Breast epithelium (tissue), 4 donors: ENCODE results near the gene PIK3R2. TPM values are rescaled to one million over a fixed set of nuclear protein-coding genes. Genes with fewer than 3 reads are reported as not detected.

Experiments
- DNase-seq, 2 donors: peaks; one replicate each; pipeline ENCODE4 v3.0.0-alpha.2; 2019; ENCODE audit warnings: low spot score in 2 of 2
- H3K27ac ChIP-seq, 2 donors: fragments of 200-600 bp; sonication (generic) in 1 of 2; one replicate each; pipeline ENCODE4 v1.5.1; 2016 to 2019; ENCODE audit warnings: mild to moderate bottlenecking in 1 of 2
- H3K27me3 ChIP-seq, 2 donors: fragments of 200-600 bp; sonication (generic) in 1 of 2; one replicate each; pipeline versions ENCODE4 v1.5.1 to v1.6.0; 2017 to 2019; ENCODE audit warnings: control low read depth in 1 of 2, mild to moderate bottlenecking in 1 of 2
- H3K36me3 ChIP-seq: fragments of 200-600 bp; one replicate; pipeline ENCODE4 v1.5.1; 2019
- H3K4me1 ChIP-seq, 2 donors: fragments of 200-600 bp; sonication (generic); one replicate each; pipeline ENCODE4 v1.5.1; 2016 to 2019; ENCODE audit warnings: control low read depth in 1 of 2
- H3K4me3 ChIP-seq, 3 donors: fragments of 200-600 bp; sonication (generic); 1 replicate in 2 of 3; 2 replicates in 1 of 3; pipeline ENCODE4 v1.5.1; 2016 to 2019; ENCODE audit warnings: mild to moderate bottlenecking in 3 of 3, moderate library complexity in 2 of 3
- H3K9me3 ChIP-seq, 2 donors: fragments of 200-600 bp; sonication (generic) in 1 of 2; one replicate each; pipeline ENCODE4 v1.5.1; 2016 to 2019; ENCODE audit warnings: control low read depth in 1 of 2
- POLR2A ChIP-seq: fragments of 450-650 bp; IDR thresholded peaks from one replicate; pipeline ENCODE4 v1.6.1; 2016; ENCODE audit warnings: antibody characterized with exemption, mild to moderate bottlenecking, moderate library complexity
- POLR2AphosphoS5 ChIP-seq, 3 donors: sonication (generic); formaldehyde crosslinking; IDR thresholded peaks; one replicate each; pipeline ENCODE4 v1.6.1; 2017; ENCODE audit warnings: antibody characterized with exemption in 3 of 3
- intact Hi-C: fragments of 100-400 bp; cut with DNase I; formaldehyde crosslinking; loops from one replicate; pipeline ENCODE4 v1.15.1; 2023; ENCODE audit warnings: low total_unique reads
- total RNA-seq, 3 donors: library from RNA; depleted of rRNA; stranded (reverse); fragments of >200 nt; gene quantifications; one replicate each; pipeline ENCODE4 v1.1.0, GENCODE V29; 2016
- TF ChIP-seq, protein P1 (sequence below), 3 donors: fragments of 450-650 bp; IDR thresholded peaks; one replicate each; pipeline ENCODE4 v1.5.1; 2016 to 2017; ENCODE audit warnings: antibody characterized with exemption in 3 of 3, mild to moderate bottlenecking in 3 of 3, moderate library complexity in 3 of 3

The PIK3R2 gene
- total RNA-seq, 3 donors from 2014 or later = 8.6 to 12.1 (median 8.8) TPM

DNA sequence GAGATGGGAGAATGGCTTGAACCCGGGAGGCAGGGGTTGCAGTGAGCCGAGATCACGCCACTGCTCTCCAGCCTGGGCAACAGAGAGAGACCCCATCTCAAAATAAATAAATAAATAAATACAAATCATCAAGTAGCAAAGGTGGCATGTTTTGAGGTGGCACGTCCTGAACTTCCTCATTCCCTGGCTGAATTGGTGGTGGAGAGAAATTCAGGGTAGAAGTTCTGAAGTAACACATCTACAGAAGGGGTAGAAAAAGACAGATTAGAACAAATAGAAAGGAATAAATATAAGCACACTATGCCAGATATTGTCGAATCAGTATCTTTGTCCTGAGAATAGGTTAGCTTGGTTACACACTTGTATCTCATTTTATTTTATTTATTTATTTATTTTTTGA is 27.0 kb downstream of the PIK3R2 start:
- no peak for TF ChIP-seq POLR2AphosphoS5 (IDR thresholded peaks at IDR 0.05)
- no peak for TF ChIP-seq POLR2A
- TF ChIP-seq, protein P1, sequence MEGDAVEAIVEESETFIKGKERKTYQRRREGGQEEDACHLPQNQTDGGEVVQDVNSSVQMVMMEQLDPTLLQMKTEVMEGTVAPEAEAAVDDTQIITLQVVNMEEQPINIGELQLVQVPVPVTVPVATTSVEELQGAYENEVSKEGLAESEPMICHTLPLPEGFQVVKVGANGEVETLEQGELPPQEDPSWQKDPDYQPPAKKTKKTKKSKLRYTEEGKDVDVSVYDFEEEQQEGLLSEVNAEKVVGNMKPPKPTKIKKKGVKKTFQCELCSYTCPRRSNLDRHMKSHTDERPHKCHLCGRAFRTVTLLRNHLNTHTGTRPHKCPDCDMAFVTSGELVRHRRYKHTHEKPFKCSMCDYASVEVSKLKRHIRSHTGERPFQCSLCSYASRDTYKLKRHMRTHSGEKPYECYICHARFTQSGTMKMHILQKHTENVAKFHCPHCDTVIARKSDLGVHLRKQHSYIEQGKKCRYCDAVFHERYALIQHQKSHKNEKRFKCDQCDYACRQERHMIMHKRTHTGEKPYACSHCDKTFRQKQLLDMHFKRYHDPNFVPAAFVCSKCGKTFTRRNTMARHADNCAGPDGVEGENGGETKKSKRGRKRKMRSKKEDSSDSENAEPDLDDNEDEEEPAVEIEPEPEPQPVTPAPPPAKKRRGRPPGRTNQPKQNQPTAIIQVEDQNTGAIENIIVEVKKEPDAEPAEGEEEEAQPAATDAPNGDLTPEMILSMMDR (IDR thresholded peaks at IDR 0.05) = no peak
- H3K36me3 ChIP-seq = no peaks in the 10 kb centered on the region
- intact Hi-C loops = loop anchor here (2.0 kb wide), 1 partner anchor 45 kb away; no protein-coding TSS in a partner anchor

DNA sequence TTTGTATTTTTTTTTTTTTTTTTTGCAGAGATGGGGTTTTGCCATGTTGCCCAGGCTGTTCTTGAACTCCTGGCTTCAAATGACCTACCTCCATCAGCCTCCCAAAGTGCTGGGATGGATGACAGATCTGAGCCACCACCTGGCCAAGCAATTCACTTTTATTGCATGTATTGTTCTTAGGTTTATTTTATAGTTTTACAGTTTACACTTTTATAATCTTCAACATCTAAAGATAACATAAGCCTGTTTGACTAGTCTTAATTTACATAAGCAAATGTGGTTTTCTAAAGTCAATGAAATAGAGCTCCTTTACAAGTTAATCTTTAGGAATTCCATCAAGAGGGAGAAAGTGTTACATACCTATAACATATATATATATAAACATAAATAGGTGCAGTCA is 30.6 kb downstream of the PIK3R2 start:
- no peak for DNase-seq
- Histone ChIP-seq H3K9me3 (no peaks in the 10 kb centered on the region), H3K4me3 (no peak overlapping the region), H3K36me3 (no peaks in the 10 kb centered on the region), H3K27me3 (no peaks in the 10 kb centered on the region), H3K27ac (no peak overlapping the region), H3K4me1 (no peaks in the 10 kb centered on the region)
- TF ChIP-seq POLR2A (no peak), POLR2AphosphoS5 (IDR thresholded peaks at IDR 0.05) (no peak)
- TF ChIP-seq, protein P1 (IDR thresholded peaks at IDR 0.05) = no peak
- intact Hi-C loops = no loop called here

More for the DNA sequence above, 27.0 kb downstream of the PIK3R2 start:
- Histone ChIP-seq H3K9me3 (no peaks in the 10 kb centered on the region), H3K4me3 (no peak overlapping the region), H3K27me3 (no peaks in the 10 kb centered on the region), H3K4me1 (no peaks in the 10 kb centered on the region), H3K27ac (no peak overlapping the region)
- no peak for DNase-seq

DNA sequence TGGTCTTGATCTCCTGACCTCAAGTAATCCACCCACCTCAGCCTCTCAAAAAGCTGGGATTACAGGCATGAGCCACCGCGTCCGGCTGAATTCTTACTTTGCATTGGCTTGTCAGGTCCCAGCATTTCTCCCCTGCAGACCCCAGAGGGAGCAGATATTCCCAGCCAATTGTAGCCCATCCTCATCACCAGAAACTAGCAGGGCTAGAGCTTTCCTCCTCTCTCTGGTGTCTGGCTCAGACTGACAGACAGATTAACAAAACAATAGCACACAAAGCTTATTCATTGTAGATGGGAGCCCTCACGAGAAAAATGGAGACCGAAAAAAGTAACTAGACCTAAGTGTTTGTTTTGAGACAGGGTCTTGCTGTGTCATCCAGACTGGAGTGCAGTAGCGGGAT is 32.6 kb downstream of the PIK3R2 start:
- Histone ChIP-seq H3K9me3 (no peaks in the 10 kb centered on the region), H3K27ac (no peak overlapping the region), H3K36me3 (no peaks in the 10 kb centered on the region), H3K27me3 (no peaks in the 10 kb centered on the region), H3K4me3 (no peak overlapping the region), H3K4me1 (no peaks in the 10 kb centered on the region)
- no peak for TF ChIP-seq POLR2A
- no peak for TF ChIP-seq POLR2AphosphoS5 (IDR thresholded peaks at IDR 0.05)
- TF ChIP-seq, protein P1 (IDR thresholded peaks at IDR 0.05) = no peak
- intact Hi-C loops = no loop called here
- DNase-seq = no peak

DNA sequence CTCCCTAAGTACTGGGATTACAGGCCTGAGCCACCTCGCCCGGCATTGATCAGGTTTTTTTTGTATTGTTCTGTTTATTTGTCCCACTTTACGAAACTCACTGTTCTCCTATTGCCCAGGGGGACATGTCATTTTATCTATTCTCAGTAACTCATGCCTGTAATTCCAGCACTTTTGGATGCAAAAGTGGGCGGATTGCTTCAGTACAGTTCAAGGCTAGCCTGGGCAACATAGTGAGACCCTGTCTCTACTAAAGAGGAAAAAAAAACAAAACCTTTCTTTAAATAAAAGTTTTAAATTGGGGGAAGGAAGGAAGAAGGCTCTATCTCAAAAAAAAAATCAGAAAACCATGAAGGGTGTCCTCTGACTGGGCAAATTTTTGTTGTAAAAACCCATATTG is 37.3 kb downstream of the PIK3R2 start:
- TF ChIP-seq, protein P1 (IDR thresholded peaks at IDR 0.05) = no peak
- TF ChIP-seq POLR2AphosphoS5 (IDR thresholded peaks at IDR 0.05) = no peak
- TF ChIP-seq POLR2A = no peak
- no peak overlapping the region for H3K27ac ChIP-seq
- H3K4me1 ChIP-seq = peaks cover 0 to 8% of the 10 kb centered on the region in 2 donors
- H3K4me3 ChIP-seq = no peak overlapping the region
- intact Hi-C loops = no loop called here
- DNase-seq = no peak
- H3K9me3 ChIP-seq = no peaks in the 10 kb centered on the region
- no peaks in the 10 kb centered on the region for H3K27me3 ChIP-seq
- H3K36me3 ChIP-seq = no peaks in the 10 kb centered on the region

DNA sequence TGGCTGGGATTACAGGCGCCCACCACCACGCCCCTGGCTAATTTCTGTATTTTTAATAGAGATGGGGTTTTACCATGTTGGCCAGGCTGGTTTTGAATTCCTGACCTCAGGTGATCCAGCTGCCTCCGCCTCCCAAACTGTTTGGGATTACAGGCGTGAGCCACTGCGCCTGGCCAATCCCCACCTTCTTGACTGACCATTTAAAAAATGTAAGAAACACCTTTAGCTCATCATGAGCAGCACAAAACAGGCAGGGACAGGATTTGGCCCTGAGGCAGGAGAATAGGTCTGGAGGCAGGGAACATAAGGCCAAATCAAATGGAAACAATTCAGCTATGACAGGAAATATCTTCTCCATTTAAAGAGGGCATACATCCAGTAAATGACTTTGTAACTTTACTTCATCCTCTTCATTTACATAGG is 38.7 kb downstream of the PIK3R2 start:
- H3K27me3 ChIP-seq = no peaks in the 10 kb centered on the region
- intact Hi-C loops = no loop called here
- DNase-seq = peak in 1 of 2 donors; percentile 76
- no peaks in the 10 kb centered on the region for H3K36me3 ChIP-seq
- TF ChIP-seq POLR2AphosphoS5 (IDR thresholded peaks at IDR 0.05) (no peak), POLR2A (no peak)
- TF ChIP-seq, protein P1 (IDR thresholded peaks at IDR 0.05) = no peak
- H3K4me3 ChIP-seq = peak overlapping the region; percentile 46 to 77 (median 68)
- no peaks in the 10 kb centered on the region for H3K9me3 ChIP-seq
- peaks cover 0 to 8% of the 10 kb centered on the region in 2 donors for H3K4me1 ChIP-seq
- peak overlapping the region; percentile 95 to 99 for H3K27ac ChIP-seq
